ENCODE measurements around the gene HOMER2.

DNA sequence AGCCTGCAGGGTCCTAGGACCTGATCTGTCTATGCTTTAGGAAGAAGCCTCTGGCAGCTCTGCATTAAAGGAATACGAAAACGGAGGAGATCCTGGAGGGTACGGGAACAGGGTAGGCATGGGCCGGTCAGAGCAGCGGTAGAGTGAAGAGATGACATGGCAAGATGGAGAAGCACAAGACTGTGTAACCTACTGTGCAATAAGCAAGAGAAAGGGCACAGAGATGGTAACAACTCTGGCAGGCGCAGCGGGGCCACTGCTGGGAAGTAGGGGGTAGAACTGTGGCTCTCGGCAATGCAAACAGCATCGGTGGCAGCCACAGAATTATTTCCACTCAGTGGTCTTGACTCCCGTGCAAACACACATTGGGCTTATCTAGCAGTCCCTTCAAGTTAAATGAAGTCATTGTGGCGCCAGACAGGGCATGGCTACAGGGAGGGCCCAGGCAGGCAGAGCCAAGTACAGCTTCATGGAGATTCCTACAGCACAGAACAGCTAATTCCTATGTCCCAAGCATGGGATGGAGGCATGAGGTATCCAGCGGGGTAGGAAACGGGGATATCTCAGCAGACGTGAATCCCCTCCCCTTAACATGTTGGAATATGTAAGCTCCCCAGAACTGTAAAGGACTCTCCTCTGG lies 114.3 kb downstream of the HOMER2 start:
- TF ChIP-seq, protein P1, sequence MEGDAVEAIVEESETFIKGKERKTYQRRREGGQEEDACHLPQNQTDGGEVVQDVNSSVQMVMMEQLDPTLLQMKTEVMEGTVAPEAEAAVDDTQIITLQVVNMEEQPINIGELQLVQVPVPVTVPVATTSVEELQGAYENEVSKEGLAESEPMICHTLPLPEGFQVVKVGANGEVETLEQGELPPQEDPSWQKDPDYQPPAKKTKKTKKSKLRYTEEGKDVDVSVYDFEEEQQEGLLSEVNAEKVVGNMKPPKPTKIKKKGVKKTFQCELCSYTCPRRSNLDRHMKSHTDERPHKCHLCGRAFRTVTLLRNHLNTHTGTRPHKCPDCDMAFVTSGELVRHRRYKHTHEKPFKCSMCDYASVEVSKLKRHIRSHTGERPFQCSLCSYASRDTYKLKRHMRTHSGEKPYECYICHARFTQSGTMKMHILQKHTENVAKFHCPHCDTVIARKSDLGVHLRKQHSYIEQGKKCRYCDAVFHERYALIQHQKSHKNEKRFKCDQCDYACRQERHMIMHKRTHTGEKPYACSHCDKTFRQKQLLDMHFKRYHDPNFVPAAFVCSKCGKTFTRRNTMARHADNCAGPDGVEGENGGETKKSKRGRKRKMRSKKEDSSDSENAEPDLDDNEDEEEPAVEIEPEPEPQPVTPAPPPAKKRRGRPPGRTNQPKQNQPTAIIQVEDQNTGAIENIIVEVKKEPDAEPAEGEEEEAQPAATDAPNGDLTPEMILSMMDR (IDR thresholded peaks at IDR 0.05): no peak
- no peak for TF ChIP-seq POLR2A (IDR thresholded peaks at IDR 0.05)
- TF ChIP-seq POLR2AphosphoS5 (IDR thresholded peaks at IDR 0.05; ENCODE audit: insufficient read depth in 1 of 2, low read depth in 1 of 2): no peak

Data from vagina (tissue), 2 donors.